GM12878 (cell line): ENCODE measurements around the gene PCNX4. TPM values are rescaled to one million over a fixed set of nuclear protein-coding genes. Genes with fewer than 3 reads are reported as not detected.
A peak's percentile ranks its signal among the peaks of the same experiment; 100 is the strongest.
"Not testable (repeated sequence)": the region's sequence is repeated elsewhere in the genome, so short reads cannot be mapped to it uniquely, and the experiment has no call there.

ENCODE experiments used
- ATAC-seq: fragments of 200-7000 bp; cut with Tn5 transposase; 3 replicates; pipeline ENCODE4 v1.9.1; 2020; ENCODE audit warnings: mild to moderate bottlenecking, moderate library complexity
- BruUV-seq: library from RNA; stranded (reverse); fragments of 400-500 nt; replicated peaks from 2 replicates; lab custom pipeline; 2021; lab: Mats Ljungman, UMichigan
- CTCF ChIA-PET: fragments of 300-600 bp; sonication (Branson Sonifier 250); formaldehyde crosslinking; extraction: SDS; loops from one replicate; lab custom pipeline; 2021; ENCODE audit warnings: inconsistent platforms; lab: Yijun Ruan, JAX
- POLR2A ChIA-PET: fragments of 350-600 bp; formaldehyde crosslinking; extraction: SDS; loops from one replicate; lab custom pipeline; 2021; ENCODE audit warnings: inconsistent platforms; lab: Charles Lee
- RAD21 ChIA-PET: fragments of 300-600 bp; sonication (Branson Sonifier 250); formaldehyde crosslinking; loops from one replicate; lab custom pipeline; 2023; ENCODE audit warnings: antibody characterized with exemption; ENCODE audit not compliant: unreplicated experiment; lab: Charles Lee
- SMC1A ChIA-PET: fragments of 300-600 bp; sonication (Branson Sonifier 250); formaldehyde crosslinking; loops from one replicate; lab custom pipeline; 2023; ENCODE audit not compliant: unreplicated experiment, uncharacterized antibody; lab: Charles Lee
- DNase-seq: peaks from one replicate; pipeline ENCODE4 v3.0.0-alpha.2; 2011; ENCODE audit warnings: low read depth, low spot score
- FAIRE-seq: peaks from 3 replicates; lab custom pipeline; 2011; peaks lifted over from hg19 to GRCh38; lab: Jason Lieb, UNC
- H2AFZ ChIP-seq: 2 replicates; pipeline ENCODE4 v1.6.0; 2011; ENCODE audit warnings: low read depth, low read length, control low read depth; ENCODE audit not compliant: control insufficient read depth
- H3K27ac ChIP-seq: 2 replicates; pipeline ENCODE4 v1.5.1; 2011; ENCODE audit warnings: control low read depth; ENCODE audit not compliant: control insufficient read depth, insufficient read depth
- H3K27me3 ChIP-seq, 2 experiments: replicated peaks in 1 of 2; 2 replicates each; pipeline versions ENCODE4 v1.6.0 to v1.6.1; 2011; ENCODE audit warnings: low read length in 1 of 2; ENCODE audit not compliant: control insufficient read depth in 2 of 2, insufficient read depth in 2 of 2
- H3K36me3 ChIP-seq, 2 experiments: 2 replicates each; pipeline ENCODE4 v1.5.1; 2011; ENCODE audit warnings: low read length in 1 of 2; ENCODE audit not compliant: control insufficient read depth in 2 of 2, insufficient read depth in 2 of 2
- H3K4me1 ChIP-seq: 2 replicates; pipeline ENCODE4 v1.6.1; 2011; ENCODE audit warnings: mild to moderate bottlenecking, low read length, moderate library complexity, mixed read lengths; ENCODE audit not compliant: control insufficient read depth, insufficient read depth
- H3K4me2 ChIP-seq: 2 replicates; pipeline ENCODE4 v1.6.0; 2011; ENCODE audit warnings: control low read depth; ENCODE audit not compliant: control insufficient read depth, insufficient read depth
- H3K4me3 ChIP-seq: fragments of 200-600 bp; sonication (generic); 2 replicates; pipeline ENCODE4 v1.5.1; 2016
- H3K79me2 ChIP-seq: 2 replicates; pipeline ENCODE4 v1.6.0; 2011; ENCODE audit warnings: low read length; ENCODE audit not compliant: control insufficient read depth, insufficient read depth
- H3K9ac ChIP-seq: 2 replicates; pipeline ENCODE4 v1.8.0; 2011; ENCODE audit warnings: low read length, control low read depth, mixed read lengths; ENCODE audit not compliant: control insufficient read depth, insufficient read depth
- H3K9me3 ChIP-seq: replicated peaks from 3 replicates; pipeline ENCODE4 v1.5.1; 2011; ENCODE audit warnings: mild to moderate bottlenecking, low read length; ENCODE audit not compliant: control insufficient read depth, insufficient read depth
- H4K20me1 ChIP-seq: 2 replicates; pipeline ENCODE4 v1.6.0; 2011; ENCODE audit not compliant: control insufficient read depth, insufficient read depth
- GABPA ChIP-seq: IDR thresholded peaks from 2 replicates; pipeline ENCODE4 v1.6.1; 2014; ENCODE audit warnings: antibody characterized with exemption, low read depth, mild to moderate bottlenecking, inconsistent platforms
- PAX5 ChIP-seq: IDR thresholded peaks from 2 replicates; pipeline ENCODE4 v1.6.1; 2011; ENCODE audit warnings: low read depth, low read length, borderline replicate concordance
- SIN3A ChIP-seq: IDR thresholded peaks from 2 replicates; pipeline ENCODE4 v1.6.1; 2012; ENCODE audit warnings: low read depth, low read length, improper control_type of control experiment
- SRF ChIP-seq, 2 experiments: IDR thresholded peaks; 2 replicates each; pipeline ENCODE4 v1.6.1; 2011; ENCODE audit warnings: low read depth in 2 of 2, low read length in 2 of 2, mild to moderate bottlenecking in 1 of 2, moderate library complexity in 1 of 2
- WGBS: methylation state at CpG from one replicate; pipeline ENCODE4 v1.1.6; 2016; ENCODE audit warnings: low lambda C conversion rate; ENCODE audit not compliant: insufficient replicate concordance, insufficient coverage; ENCODE audit errors: missing lambda C conversion rate; 5-methylcytosine and 5-hydroxymethylcytosine counted together
- in situ Hi-C: fragments of 300-500 bp; cut with MboI; formaldehyde crosslinking; loops from 9 replicates; pipeline ENCODE4 v1.14.3; 2018; ENCODE audit warnings: mixed read lengths
- intact Hi-C: fragments of 100-400 bp; cut with micrococcal nuclease; formaldehyde crosslinking; loops from one replicate; pipeline ENCODE4 v1.14.2; 2022; ENCODE audit not compliant: unreplicated experiment
- polyA plus RNA-seq, 11 experiments: library from polyadenylated mRNA; depleted of rRNA in 4 of 11; unstranded in 6 of 11; stranded (reverse) in 5 of 11; fragments of >200 nt; fragmentation: Nextera tagmentation in 4 of 11; fragmentation: Illumina TruSeq in 1 of 11; extraction: Ambion mirVana in 4 of 11; extraction: Trizol in 1 of 11; gene quantifications; 1 replicate in 1 of 11; 2 replicates in 10 of 11; pipeline versions ENCODE4 v1.2.1 to v1.2.3, GENCODE V29; 2011 to 2016; ENCODE audit warnings: inconsistent platforms in 2 of 11, missing spikeins in 2 of 11, low read depth in 1 of 11
- total RNA-seq, 4 experiments: library from RNA; depleted of rRNA in 3 of 4; stranded (reverse); fragments of >200 nt in 3 of 4; fragmentation: Illumina TruSeq in 1 of 4; extraction: Trizol in 1 of 4; gene quantifications; 2 replicates each; pipeline versions ENCODE4 v1.2.1 to v1.2.3, GENCODE V29; 2013 to 2021
- TF ChIP-seq, protein P1 (sequence below): fragments of 450-650 bp; IDR thresholded peaks from 2 replicates; pipeline ENCODE4 v1.6.1; 2018; ENCODE audit warnings: mild to moderate bottlenecking, low read depth, moderate library complexity; ENCODE audit not compliant: partially characterized antibody
- TF ChIP-seq, protein P2 (sequence below): IDR thresholded peaks from 2 replicates; pipeline ENCODE4 v1.6.1; 2012; ENCODE audit warnings: low read length, inconsistent platforms
- TF ChIP-seq, protein P3 (sequence below): fragments of 450-650 bp; IDR thresholded peaks from 2 replicates; pipeline ENCODE4 v1.6.1; 2017; ENCODE audit warnings: mild to moderate bottlenecking
- TF ChIP-seq, protein P4 (sequence below): fragments of 450-650 bp; IDR thresholded peaks from 2 replicates; pipeline ENCODE4 v1.6.1; 2018; ENCODE audit warnings: borderline replicate concordance, mild to moderate bottlenecking; ENCODE audit not compliant: partially characterized antibody
- TF ChIP-seq, protein P5 (sequence below): fragments of 450-650 bp; conservative IDR thresholded peaks from 2 replicates; pipeline ENCODE4 v1.6.1; 2017; ENCODE audit warnings: mild to moderate bottlenecking, moderate library complexity

Gene PCNX4
- total and polyA plus RNA-seq, 10 of the 15 experiments (the other 5 are each of a cell fraction or from before 2014, with no cell fraction given) = 13.8 to 56.6 (median 39.4) TPM

DNA sequence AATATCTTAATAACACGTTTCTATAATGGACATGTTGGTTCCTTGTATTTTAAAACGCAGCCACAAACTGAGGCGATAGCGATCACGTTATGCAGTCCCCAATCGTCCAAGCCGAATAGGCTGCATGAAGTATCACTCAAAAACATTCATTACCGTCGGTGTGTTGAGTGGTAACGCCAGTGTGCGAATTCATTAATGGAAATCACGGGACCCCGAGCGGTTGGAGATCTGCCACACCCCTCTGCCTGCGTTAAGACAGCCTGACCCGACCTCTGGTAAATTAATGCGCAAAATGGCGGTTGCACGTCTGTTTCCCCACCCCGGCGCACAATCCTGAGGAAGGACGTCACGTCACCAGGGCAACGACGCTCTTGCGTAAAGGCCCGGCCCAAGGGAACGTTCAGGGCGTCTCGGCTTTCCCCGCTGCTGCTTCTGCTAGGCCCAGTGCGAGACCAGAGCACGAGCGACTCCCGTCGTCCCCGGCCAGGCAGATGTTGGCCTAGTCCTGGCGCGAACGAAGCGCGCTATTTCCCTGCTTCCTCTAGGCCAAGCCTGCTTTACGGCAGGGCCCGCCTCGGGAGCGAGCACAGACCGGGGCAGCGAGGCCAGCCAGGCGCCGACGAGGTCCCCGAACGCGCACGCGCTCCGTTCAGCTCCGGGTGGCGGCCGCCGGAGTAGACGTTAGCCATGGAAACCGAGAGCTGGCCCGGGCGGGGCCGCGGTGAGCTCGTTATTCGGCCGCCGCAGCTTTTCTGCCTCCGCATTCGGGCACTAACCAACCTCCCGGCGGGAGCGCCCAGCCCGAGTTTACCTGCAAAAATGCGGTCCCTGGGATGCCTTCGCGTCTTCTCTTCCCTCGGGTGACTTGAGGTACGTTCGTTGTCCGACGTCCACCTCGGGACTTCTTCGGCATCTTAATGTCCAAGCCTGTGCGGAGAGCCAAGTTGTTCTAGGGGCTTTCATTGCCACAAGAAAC lies at the start of gene PCNX4 (continued):
- TF ChIP-seq, protein P1, sequence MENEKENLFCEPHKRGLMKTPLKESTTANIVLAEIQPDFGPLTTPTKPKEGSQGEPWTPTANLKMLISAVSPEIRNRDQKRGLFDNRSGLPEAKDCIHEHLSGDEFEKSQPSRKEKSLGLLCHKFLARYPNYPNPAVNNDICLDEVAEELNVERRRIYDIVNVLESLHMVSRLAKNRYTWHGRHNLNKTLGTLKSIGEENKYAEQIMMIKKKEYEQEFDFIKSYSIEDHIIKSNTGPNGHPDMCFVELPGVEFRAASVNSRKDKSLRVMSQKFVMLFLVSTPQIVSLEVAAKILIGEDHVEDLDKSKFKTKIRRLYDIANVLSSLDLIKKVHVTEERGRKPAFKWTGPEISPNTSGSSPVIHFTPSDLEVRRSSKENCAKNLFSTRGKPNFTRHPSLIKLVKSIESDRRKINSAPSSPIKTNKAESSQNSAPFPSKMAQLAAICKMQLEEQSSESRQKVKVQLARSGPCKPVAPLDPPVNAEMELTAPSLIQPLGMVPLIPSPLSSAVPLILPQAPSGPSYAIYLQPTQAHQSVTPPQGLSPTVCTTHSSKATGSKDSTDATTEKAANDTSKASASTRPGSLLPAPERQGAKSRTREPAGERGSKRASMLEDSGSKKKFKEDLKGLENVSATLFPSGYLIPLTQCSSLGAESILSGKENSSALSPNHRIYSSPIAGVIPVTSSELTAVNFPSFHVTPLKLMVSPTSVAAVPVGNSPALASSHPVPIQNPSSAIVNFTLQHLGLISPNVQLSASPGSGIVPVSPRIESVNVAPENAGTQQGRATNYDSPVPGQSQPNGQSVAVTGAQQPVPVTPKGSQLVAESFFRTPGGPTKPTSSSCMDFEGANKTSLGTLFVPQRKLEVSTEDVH = peak; percentile 37
- TF ChIP-seq, protein P2, sequence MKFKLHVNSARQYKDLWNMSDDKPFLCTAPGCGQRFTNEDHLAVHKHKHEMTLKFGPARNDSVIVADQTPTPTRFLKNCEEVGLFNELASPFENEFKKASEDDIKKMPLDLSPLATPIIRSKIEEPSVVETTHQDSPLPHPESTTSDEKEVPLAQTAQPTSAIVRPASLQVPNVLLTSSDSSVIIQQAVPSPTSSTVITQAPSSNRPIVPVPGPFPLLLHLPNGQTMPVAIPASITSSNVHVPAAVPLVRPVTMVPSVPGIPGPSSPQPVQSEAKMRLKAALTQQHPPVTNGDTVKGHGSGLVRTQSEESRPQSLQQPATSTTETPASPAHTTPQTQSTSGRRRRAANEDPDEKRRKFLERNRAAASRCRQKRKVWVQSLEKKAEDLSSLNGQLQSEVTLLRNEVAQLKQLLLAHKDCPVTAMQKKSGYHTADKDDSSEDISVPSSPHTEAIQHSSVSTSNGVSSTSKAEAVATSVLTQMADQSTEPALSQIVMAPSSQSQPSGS = no peak
- TF ChIP-seq, protein P3, sequence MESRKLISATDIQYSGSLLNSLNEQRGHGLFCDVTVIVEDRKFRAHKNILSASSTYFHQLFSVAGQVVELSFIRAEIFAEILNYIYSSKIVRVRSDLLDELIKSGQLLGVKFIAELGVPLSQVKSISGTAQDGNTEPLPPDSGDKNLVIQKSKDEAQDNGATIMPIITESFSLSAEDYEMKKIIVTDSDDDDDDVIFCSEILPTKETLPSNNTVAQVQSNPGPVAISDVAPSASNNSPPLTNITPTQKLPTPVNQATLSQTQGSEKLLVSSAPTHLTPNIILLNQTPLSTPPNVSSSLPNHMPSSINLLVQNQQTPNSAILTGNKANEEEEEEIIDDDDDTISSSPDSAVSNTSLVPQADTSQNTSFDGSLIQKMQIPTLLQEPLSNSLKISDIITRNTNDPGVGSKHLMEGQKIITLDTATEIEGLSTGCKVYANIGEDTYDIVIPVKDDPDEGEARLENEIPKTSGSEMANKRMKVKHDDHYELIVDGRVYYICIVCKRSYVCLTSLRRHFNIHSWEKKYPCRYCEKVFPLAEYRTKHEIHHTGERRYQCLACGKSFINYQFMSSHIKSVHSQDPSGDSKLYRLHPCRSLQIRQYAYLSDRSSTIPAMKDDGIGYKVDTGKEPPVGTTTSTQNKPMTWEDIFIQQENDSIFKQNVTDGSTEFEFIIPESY = no peak
- TF ChIP-seq GABPA (no peak), SIN3A (peak; percentile 76; the same call in 1 of the 2 replicates), PAX5 (peak; percentile 45; the same call in 1 of the 2 replicates), SRF (IDR thresholded peaks at IDR 0.05; ENCODE audit: low read depth in 2 of 2, low read length in 2 of 2) (no peak)
- TF ChIP-seq, protein P4, sequence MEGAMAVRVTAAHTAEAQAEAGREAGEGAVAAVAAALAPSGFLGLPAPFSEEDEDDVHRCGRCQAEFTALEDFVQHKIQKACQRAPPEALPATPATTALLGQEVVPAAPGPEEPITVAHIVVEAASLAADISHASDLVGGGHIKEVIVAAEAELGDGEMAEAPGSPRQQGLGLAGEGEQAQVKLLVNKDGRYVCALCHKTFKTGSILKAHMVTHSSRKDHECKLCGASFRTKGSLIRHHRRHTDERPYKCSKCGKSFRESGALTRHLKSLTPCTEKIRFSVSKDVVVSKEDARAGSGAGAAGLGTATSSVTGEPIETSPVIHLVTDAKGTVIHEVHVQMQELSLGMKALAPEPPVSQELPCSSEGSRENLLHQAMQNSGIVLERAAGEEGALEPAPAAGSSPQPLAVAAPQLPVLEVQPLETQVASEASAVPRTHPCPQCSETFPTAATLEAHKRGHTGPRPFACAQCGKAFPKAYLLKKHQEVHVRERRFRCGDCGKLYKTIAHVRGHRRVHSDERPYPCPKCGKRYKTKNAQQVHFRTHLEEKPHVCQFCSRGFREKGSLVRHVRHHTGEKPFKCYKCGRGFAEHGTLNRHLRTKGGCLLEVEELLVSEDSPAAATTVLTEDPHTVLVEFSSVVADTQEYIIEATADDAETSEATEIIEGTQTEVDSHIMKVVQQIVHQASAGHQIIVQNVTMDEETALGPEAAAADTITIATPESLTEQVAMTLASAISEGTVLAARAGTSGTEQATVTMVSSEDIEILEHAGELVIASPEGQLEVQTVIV = peak; percentile 99
- TF ChIP-seq, protein P5, sequence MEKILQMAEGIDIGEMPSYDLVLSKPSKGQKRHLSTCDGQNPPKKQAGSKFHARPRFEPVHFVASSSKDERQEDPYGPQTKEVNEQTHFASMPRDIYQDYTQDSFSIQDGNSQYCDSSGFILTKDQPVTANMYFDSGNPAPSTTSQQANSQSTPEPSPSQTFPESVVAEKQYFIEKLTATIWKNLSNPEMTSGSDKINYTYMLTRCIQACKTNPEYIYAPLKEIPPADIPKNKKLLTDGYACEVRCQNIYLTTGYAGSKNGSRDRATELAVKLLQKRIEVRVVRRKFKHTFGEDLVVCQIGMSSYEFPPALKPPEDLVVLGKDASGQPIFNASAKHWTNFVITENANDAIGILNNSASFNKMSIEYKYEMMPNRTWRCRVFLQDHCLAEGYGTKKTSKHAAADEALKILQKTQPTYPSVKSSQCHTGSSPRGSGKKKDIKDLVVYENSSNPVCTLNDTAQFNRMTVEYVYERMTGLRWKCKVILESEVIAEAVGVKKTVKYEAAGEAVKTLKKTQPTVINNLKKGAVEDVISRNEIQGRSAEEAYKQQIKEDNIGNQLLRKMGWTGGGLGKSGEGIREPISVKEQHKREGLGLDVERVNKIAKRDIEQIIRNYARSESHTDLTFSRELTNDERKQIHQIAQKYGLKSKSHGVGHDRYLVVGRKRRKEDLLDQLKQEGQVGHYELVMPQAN = peak; percentile 62

DNA sequence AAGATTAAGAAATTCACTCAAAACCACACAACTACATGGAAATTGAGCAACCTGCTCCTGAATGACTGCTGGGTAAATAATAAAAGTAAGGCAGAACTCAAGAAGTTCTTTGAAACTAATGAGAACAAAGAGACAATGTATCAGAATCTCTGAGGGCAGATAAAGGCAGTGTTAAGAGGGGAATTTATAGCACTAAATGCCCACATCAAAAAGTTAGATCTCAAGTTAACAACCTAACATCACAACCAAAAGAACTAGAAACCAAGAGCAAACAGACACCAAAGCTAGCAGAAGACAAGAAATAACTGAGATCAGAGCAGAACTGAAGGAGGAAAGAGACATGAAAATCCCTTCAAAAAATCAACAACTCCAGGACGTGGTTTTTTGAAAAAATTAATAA lies 43.7 kb upstream of the PCNX4 start:
- POLR2A ChIA-PET, ATAC-seq, CTCF ChIA-PET, H3K4me1 ChIP-seq, H3K36me3 ChIP-seq, FAIRE-seq, H3K9me3 ChIP-seq, H4K20me1 ChIP-seq, SMC1A ChIA-PET, H3K4me2 ChIP-seq, in situ Hi-C loops, RAD21 ChIA-PET, BruUV-seq, H3K9ac ChIP-seq, H2AFZ ChIP-seq, H3K79me2 ChIP-seq, DNase-seq, H3K4me3 ChIP-seq, H3K27me3 ChIP-seq, H3K27ac ChIP-seq, intact Hi-C loops: not testable (repeated sequence)
- 0% methylated on average over 1 of the region's 1 CpG for WGBS
